GM21381 (cell line): ENCODE measurements around the gene BRPF1.
"Not testable (repeated sequence)": the region's sequence is repeated elsewhere in the genome, so short reads cannot be mapped to it uniquely, and the experiment has no call there.

Source experiments
- ATAC-seq: cut with Tn5 transposase; IDR thresholded peaks from one replicate; pipeline ENCODE4 v1.9.1; 2021; ENCODE audit warnings: mild to moderate bottlenecking, moderate library complexity; ENCODE audit not compliant: unreplicated experiment

The BRPF1 gene

DNA sequence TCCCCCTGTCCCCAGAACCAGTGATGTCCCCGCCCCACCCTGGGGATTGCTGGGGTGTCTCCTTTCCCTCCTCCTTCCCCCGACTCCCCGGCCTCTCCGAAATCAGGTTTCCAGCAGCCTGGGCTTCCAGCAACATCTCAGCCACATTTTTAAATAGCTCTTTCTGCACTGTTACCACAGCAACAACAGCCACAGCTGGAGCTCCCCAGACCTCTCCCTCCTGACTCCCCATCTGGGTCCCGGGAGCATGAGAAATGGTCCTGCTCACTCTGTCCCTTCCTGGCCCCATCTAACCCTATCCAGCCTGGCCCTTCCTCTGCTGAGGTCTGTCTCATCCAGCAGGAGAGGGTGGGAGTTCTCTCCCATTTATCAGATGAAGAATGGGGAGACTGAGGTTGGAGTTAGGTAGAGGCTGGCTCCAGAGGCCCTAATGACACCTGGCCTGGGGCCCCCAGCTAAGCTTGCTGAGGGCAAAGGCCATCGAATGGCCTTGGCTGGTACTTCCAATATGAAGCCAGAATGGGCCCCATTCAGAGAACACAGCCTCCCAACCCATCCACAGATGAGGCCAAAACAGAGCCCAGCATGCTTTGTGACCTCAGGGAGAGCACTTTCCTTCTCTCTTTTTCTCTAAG lies 36.7 kb downstream of the BRPF1 start:
- ATAC-seq = no peak

DNA sequence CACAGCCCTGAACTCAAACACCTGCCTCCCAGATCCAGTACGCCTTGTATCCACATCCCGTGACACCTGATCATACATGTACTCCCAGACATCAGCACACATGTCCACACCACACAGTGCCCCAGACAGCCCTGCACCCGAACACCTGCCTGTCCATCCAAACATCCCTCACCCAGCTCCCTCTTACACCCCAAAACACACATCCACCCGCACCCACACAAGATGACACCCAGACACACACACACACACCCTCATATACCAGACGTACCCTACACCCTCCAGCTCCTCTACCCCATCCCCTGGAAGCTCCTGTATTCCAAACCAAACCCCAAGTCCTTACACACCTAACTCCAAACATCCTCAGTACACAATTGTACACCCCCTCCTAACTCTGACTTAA lies 37.5 kb downstream of the BRPF1 start:
- no peak for ATAC-seq

DNA sequence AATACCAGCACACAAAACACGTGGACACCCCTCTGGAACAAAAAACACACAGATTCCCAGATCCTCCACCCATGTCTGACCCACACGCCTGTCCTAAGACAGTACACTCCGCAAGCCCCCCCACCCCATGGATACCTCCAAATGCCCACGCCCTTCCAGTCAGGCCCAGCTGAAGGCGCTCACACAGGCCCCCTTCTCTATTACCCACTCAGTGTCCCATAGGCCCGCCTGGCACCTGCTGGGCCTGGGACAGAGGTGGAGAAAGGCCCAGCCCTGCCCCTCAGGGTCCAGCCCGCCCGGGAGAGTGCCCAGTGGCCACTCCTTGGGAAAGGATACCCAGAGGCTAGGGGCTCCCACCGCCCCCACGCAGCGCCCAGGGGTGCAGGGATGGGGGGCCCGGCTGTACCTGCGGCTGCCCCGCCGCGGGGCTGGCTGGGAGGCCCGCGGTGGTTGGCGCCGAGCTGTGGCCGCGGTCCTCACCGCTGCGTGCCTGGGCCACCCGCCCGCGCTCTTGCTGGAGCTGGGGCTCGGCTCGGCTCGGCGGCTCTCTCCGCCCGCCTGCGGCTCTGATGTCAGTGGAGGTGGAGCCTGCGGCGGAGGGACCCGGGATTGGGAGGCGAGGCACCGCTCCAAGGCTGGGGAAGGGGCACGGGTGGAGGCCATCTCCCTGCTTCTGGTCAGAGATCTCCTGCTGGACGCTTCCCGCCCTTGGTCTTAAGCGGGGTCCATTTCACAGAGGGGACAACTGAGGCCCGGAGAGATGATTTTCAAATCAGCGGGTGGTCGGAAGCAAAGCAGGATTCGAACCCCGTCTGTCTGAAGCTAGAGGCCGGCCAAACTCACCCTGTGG lies 38.1 kb downstream of the BRPF1 start, which contains the start of gene CAMK1:
CAMK1 (minus strand) TSS at position 522 of the 850 bp plus-strand sequence. CDS start 2,198 bp downstream, outside the sequence.
- ATAC-seq = no peak

DNA sequence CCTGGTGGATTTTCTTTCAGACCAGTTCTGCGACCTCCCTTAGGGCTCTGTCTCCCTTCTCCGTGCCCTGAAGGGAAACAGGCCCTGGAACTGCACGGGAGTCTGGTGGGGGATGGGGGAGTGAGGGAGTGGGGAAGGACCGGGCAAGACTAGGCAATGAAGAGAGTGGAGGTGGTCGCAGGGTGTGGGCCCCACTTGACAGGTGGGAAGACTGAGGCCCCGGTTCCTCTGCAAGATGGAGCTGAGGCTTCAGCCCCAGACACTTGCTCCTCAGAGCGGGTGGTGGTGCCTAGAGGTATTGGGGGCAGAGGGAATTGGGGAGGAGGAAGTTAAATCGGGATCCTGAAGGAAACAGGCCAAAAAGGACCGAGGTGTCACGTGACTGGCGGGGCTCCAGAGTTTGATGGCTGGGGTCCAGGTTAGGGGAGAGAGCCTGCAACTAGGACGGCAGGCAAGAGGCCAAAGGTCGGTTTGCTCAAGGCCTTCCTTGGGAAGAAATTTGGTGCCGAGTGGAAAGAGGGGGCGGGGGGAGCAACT lies 38.8 kb downstream of the BRPF1 start:
- ATAC-seq = no peak

DNA sequence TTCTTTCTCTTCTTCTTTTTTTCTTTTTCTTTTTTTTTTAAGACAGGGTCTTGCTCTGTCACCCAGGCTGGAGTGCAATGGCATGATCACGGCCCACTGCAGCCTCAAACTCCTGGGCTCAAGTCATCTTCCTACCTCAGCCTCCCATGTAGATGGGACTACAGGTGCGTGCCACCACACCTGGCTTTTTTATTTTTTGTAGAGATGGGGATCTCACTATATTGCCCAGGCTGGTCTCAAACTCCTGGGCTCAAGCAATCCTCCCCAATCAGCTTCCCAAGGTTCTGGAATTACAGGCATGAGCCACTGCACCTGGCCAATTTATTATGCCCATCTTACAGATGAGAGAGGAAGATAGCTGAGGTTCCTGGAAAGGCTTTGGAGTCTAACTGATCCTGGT lies 39.5 kb downstream of the BRPF1 start:
- not testable (repeated sequence) for ATAC-seq

DNA sequence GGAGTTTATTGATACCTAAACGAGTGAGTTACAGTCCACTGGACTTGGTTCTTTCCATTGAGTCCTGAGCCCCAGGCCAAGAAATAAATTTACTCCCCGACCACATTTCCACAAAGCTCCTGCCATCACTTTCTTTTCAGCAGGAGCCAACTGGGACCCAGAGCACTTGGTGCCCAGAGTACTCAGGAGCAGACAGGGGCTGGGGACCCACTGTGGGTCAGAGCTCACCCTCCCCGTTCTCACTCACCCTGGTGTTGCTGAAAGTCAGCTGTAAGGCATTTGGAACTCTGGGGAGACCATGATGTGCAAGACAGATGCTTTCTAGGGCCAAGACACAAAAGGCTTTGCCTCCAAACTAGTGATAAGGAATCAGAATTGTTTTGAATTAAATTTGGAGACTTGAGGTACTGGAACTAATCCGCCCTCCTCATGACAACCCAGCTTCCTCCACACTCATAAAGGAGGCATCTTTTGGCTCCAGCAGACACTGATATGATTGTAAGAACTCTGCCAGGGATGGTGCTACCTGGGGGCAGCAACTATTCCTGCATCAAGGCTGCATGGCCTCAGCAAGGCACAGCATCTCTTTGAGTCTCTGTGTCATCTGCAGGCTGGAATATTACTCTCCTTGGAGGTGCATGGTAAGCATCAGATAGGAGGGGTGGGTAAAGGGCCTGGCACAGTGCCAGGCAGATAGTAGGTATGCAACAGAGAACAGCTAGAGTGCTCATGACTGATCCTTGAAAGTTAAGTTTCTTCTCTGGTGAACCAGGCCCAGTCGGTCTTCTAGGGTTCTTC lies 45.6 kb downstream of the BRPF1 start:
- ATAC-seq = no peak

- ATAC-seq = no peak
These were observed 46.1 kb downstream of the BRPF1 start for GRCh38 chr3:9777694-9778021.

GRCh38 chr3:9778143-9779074 lies 46.9 kb downstream of the BRPF1 start:
- no peak for ATAC-seq

DNA sequence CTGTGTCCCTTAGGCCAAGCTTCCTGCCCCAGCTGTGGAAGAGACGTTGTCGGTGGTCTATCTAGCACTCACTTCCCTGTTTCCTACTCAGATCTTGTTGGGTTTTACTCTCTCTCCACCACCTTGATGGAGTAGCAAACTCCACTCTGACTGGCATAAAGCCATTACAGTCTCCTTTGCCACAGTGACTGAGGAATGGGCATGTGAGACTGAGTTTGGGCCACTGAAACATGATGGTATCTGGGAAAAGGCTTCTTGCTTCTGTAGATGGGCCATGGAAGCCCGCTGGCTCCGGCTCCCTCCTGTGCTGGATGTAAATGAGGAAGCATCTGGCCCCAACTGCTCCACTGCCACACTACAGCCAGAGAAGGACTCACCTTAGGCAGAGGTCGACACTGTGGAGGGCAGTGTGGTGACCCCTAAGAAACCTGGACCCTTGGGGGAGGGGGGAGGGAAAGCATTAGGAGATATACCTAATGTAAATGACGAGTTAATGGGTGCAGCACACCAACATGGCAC lies 47.6 kb downstream of the BRPF1 start:
- ATAC-seq = no peak

- ATAC-seq = peak; percentile 55
These were observed 48.4 kb downstream of the BRPF1 start for GRCh38 chr3:9779721-9780457.

DNA sequence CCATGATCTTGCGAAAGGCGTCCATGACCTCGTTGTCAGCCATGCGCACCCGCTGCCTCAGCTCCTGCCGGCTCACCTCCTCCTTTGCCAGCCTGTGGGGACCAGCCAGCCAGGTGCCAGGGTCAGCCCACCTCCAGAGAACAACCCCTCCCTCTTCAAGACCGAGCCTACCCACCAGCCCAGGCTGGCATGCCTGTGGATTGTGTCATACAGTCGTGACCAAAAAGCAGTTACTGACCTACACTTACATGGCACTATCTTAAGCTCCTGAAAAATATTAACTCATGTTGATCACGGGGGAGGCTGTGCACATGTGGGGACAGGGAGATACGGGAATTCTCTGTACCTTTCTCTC lies 48.9 kb downstream of the BRPF1 start:
- ATAC-seq = no peak

DNA sequence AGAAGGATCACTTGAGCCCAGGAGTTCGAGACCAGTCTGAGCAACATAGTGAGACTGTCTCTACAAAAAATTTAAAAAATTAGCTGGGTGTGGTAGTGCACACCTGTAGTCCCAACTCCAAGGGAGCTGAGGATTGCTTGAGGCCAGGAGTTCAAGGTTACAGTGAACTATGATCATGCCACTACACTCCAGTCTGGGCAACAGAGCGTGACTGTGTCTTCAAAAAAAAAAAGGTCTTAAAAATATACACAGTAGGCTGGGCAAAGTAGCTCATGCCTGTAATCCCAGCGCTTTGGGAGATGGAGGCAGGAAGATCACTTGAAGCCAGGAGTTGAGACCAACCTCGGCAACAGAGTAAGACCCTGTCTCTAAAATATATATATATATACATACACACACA lies 49.4 kb downstream of the BRPF1 start:
- no peak for ATAC-seq

DNA sequence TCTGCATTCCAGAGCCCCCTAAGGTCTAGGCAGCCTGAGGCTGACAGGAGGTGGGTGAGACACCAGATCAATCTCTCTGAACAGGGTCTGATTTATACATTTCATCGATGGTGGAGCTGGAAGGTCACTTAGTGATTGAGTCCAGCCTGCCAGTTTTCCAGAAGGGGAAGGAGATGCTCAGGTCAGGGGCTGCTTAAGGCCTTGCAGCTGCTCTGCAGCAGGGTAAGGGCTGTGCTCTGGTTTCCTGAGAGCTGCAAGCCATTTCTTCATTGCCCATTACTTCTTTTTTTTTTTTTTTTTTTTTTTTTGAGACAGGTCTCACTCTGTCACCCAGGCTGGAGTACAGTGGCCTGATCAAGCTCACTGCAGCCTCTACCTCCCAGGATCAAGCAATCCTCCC lies 50.0 kb downstream of the BRPF1 start:
- ATAC-seq = no peak

DNA sequence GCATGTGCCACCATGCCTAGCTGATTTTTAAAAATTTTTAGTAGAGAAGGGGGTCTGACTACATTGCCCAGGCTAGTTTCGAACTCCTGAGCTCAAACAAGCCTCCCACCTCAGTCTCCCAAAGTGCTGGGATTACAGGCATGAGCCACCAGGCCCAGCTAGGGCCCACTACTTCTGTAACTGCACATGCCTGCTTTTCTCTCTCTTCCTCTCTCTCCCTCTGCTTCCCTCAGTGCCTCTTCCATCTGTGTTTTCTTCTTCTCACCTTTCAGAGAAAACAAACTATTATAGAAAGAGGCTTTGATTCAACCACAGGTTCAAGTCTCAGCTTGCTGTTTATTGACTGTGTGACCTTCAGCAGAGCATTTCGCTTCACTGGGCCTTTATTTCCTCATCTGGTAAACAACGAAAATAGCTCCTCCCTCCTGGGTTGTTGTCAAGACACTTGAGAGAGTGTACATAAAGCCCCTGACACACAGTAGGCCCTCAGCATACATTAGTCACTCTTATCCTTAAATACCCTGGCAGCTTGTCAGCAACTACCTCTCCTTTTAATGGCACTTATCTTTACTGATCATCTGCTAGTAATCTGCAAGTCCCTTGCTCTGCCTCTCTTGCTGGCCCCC lies 50.6 kb downstream of the BRPF1 start:
- no peak for ATAC-seq

GRCh38 chr3:9782770-9783169 lies 51.2 kb downstream of the BRPF1 start:
- ATAC-seq = no peak

DNA sequence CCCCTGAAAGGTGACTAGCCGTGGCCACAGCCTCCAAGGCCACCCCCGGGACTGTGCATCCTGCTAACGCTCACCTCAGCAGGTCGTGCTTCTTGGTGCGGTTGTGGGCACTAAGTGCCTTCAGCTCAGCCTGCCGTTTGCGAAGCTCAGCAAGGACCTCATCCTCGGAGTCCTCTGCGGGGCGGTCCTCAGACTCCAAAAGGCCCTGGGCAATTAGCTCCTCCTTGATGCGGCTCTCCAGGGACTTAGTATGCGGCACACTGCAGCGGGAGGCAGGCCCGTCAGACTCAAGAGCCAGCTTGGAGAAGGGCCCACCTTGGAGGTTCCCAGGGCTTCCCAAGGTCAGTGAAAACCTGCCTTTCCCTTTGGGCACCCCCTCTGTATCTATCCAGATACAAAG lies 52.4 kb downstream of the BRPF1 start:
- ATAC-seq = no peak

- ATAC-seq = no peak
These were observed 53.4 kb downstream of the BRPF1 start for GRCh38 chr3:9784965-9785364.

DNA sequence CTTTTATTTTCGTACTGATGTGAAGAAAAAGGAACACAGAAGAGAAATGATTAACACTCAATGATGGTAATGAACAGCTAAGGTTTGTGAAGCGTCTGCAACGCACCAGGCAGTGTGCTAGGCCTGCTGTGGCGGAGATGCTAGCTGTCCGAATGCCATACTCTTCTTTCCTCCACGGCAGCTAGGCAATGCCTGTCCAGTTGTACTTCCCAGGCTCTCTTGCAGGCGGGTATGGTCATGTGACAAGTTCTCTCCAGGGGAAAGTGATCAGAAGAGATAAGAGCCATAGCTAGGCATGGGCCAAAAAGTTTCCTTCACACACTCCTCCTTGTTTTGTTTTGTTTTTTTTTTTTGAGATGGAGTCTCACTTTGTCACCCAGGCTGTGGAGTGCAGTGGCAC lies 54.1 kb downstream of the BRPF1 start:
- ATAC-seq = no peak

GRCh38 chr3:9786209-9786739 lies 54.7 kb downstream of the BRPF1 start:
- ATAC-seq = no peak
